HCT116 (cell line): ENCODE results near the gene TNFRSF25. TPM values are rescaled to one million over a fixed set of nuclear protein-coding genes. Genes with fewer than 3 reads are reported as not detected.

Experiments
- ATAC-seq: fragments of 200-7000 bp; cut with Tn5 transposase; 2 replicates; pipeline ENCODE4 v1.9.1; 2020; ENCODE audit warnings: mild to moderate bottlenecking, moderate library complexity
- BruUV-seq: library from RNA; stranded (reverse); fragments of 400-500 nt; replicated peaks from 2 replicates; lab custom pipeline; 2021; lab: Mats Ljungman, UMichigan
- CTCF ChIA-PET: fragments of 300-600 bp; sonication (Branson Sonifier 250); formaldehyde crosslinking; loops from one replicate; lab custom pipeline; 2021; ENCODE audit warnings: antibody characterized with exemption; lab: Charles Lee
- POLR2A ChIA-PET: fragments of 300-600, 350-600 bp; sonication (Branson Sonifier 250); formaldehyde crosslinking; loops from one replicate; lab custom pipeline; 2021; ENCODE audit warnings: antibody characterized with exemption; lab: Charles Lee
- RAD21 ChIA-PET, 2 experiments: fragments of 300-600 bp; sonication (Branson Sonifier 250); formaldehyde crosslinking; loops; one replicate each; lab custom pipeline; 2023; ENCODE audit warnings: low total read pairs in 2 of 2; ENCODE audit not compliant: uncharacterized antibody in 2 of 2, unreplicated experiment in 2 of 2, low non-redundant PET in 1 of 2; lab: Charles Lee
- DNase-seq: peaks from one replicate; pipeline ENCODE4 v3.0.0-alpha.2; 2010; ENCODE audit warnings: low read depth, low spot score
- H2AFZ ChIP-seq: fragments of 200-600 bp; shearing (Covaris generic), sonication (generic); 2 replicates; pipeline ENCODE4 v1.6.1; 2017; ENCODE audit warnings: low read depth, mixed run types, mixed read lengths, antibody characterized with exemption, low read length; ENCODE audit not compliant: poor library complexity, severe bottlenecking
- H3K27ac ChIP-seq: 2 replicates; pipeline ENCODE4 v1.5.1; 2012; ENCODE audit warnings: low read depth, low read length
- H3K27me3 ChIP-seq: fragments of 200-600 bp; sonication (generic); 2 replicates; pipeline ENCODE4 v1.6.1; 2016; ENCODE audit warnings: mixed run types, low read length, mixed read lengths; ENCODE audit not compliant: insufficient read depth
- H3K36me3 ChIP-seq, 2 experiments: fragments of 200-500 bp in 1 of 2; fragments of 200-600 bp in 1 of 2; sonication (Bioruptor generic) in 1 of 2; sonication (generic) in 1 of 2; 2 replicates each; pipeline versions ENCODE4 v1.5.1 to v1.6.1; 2014 to 2016; ENCODE audit warnings: low read length in 2 of 2, inconsistent platforms in 1 of 2, mixed read lengths in 1 of 2, mixed run types in 1 of 2; ENCODE audit not compliant: insufficient read depth in 2 of 2, control insufficient read depth in 1 of 2
- H3K4me1 ChIP-seq, 2 experiments: fragments of 200-600 bp in 1 of 2; sonication (generic) in 1 of 2; 2 replicates each; pipeline versions ENCODE4 v1.5.1 to v1.6.1; 2012 to 2017; ENCODE audit warnings: low read length in 2 of 2, inconsistent platforms in 1 of 2, mild to moderate bottlenecking in 1 of 2, mixed read lengths in 1 of 2, mixed run types in 1 of 2, moderate library complexity in 1 of 2; ENCODE audit not compliant: insufficient read depth in 2 of 2, control insufficient read depth in 1 of 2
- H3K4me2 ChIP-seq: fragments of 200-600 bp; sonication (generic); 2 replicates; pipeline ENCODE4 v1.6.1; 2017; ENCODE audit warnings: mixed run types, low read length, mixed read lengths
- H3K4me3 ChIP-seq, 2 experiments: fragments of 200-600 bp in 1 of 2; sonication (generic) in 1 of 2; replicated peaks in 1 of 2; 2 replicates each; pipeline ENCODE4 v1.5.1; 2011 to 2016; ENCODE audit warnings: low read length in 2 of 2, control low read depth in 1 of 2, low read depth in 1 of 2, mild to moderate bottlenecking in 1 of 2, mixed read lengths in 1 of 2, mixed run types in 1 of 2
- H3K79me2 ChIP-seq: fragments of 200-600 bp; sonication (generic); 2 replicates; pipeline ENCODE4 v1.6.1; 2017; ENCODE audit warnings: mild to moderate bottlenecking, mixed run types, low read length, moderate library complexity, mixed read lengths; ENCODE audit not compliant: insufficient read depth
- H3K9ac ChIP-seq: fragments of 200-600 bp; sonication (generic); 2 replicates; pipeline ENCODE4 v1.6.1; 2016; ENCODE audit warnings: low read length, mixed read lengths
- H3K9me2 ChIP-seq: fragments of 200-600 bp; sonication (generic), shearing (Covaris generic); 2 replicates; pipeline ENCODE4 v1.6.1; 2017; ENCODE audit warnings: mixed run types, mild to moderate bottlenecking, moderate library complexity; ENCODE audit not compliant: insufficient read depth
- H3K9me3 ChIP-seq, 2 experiments: fragments of 200-500 bp in 1 of 2; fragments of 200-600 bp in 1 of 2; sonication (Bioruptor generic) in 1 of 2; sonication (generic) in 1 of 2; 2 replicates each; pipeline ENCODE4 v1.6.1; 2014 to 2017; ENCODE audit warnings: low read length in 2 of 2, mixed read lengths in 2 of 2, inconsistent platforms in 1 of 2, low read depth in 1 of 2, mild to moderate bottlenecking in 1 of 2, mixed run types in 1 of 2, moderate library complexity in 1 of 2; ENCODE audit not compliant: control insufficient read depth in 1 of 2, insufficient read depth in 1 of 2
- H4K20me1 ChIP-seq: fragments of 200-600 bp; sonication (generic), shearing (Covaris generic); 2 replicates; pipeline ENCODE4 v1.6.1; 2017; ENCODE audit warnings: mixed run types, mild to moderate bottlenecking, moderate library complexity; ENCODE audit not compliant: insufficient read depth
- ATF3 ChIP-seq: IDR thresholded peaks from 2 replicates; pipeline ENCODE4 v1.6.1; 2012
- CBX3 ChIP-seq: IDR thresholded peaks from 2 replicates; pipeline ENCODE4 v1.6.1; 2012; ENCODE audit warnings: low read depth
- CTCF ChIP-seq, 3 experiments: fragments of 200-600 bp in 1 of 3; sonication (generic) in 1 of 3; IDR thresholded peaks in 2 of 3; conservative IDR thresholded peaks in 1 of 3; 2 replicates each; pipeline ENCODE4 v1.5.1; 2012 to 2017; ENCODE audit warnings: low read depth in 2 of 3, low read length in 2 of 3, antibody characterized with exemption in 1 of 3, borderline replicate concordance in 1 of 3, control low read depth in 1 of 3, mild to moderate bottlenecking in 1 of 3, mixed read lengths in 1 of 3, mixed run types in 1 of 3, moderate library complexity in 1 of 3; ENCODE audit not compliant: insufficient read depth in 1 of 3
- EGR1 ChIP-seq: IDR thresholded peaks from 2 replicates; pipeline ENCODE4 v1.6.1; 2012; ENCODE audit warnings: low read depth
- EZH2phosphoT487 ChIP-seq: fragments of 200-600 bp; IDR thresholded peaks from 2 replicates; pipeline ENCODE4 v1.6.1; 2018; ENCODE audit warnings: antibody characterized with exemption, borderline replicate concordance
- FOSL1 ChIP-seq: IDR thresholded peaks from 2 replicates; pipeline ENCODE4 v1.6.1; 2012; ENCODE audit warnings: low read depth
- JUND ChIP-seq: IDR thresholded peaks from 2 replicates; pipeline ENCODE4 v1.6.1; 2012
- MAX ChIP-seq: IDR thresholded peaks from 2 replicates; pipeline ENCODE4 v1.6.1; 2012
- POLR2A ChIP-seq: IDR thresholded peaks from 2 replicates; pipeline ENCODE4 v1.7.0; 2011; ENCODE audit warnings: borderline replicate concordance; ENCODE audit not compliant: insufficient read depth, insufficient read length; ENCODE audit errors: extremely low read depth
- POLR2AphosphoS5 ChIP-seq: IDR thresholded peaks from 2 replicates; pipeline ENCODE4 v1.6.1; 2011; ENCODE audit warnings: mild to moderate bottlenecking, low read depth, low read length, moderate library complexity
- RAD21 ChIP-seq: IDR thresholded peaks from 2 replicates; pipeline ENCODE4 v1.6.1; 2012; ENCODE audit warnings: low read depth, mild to moderate bottlenecking
- REST ChIP-seq: IDR thresholded peaks from 2 replicates; pipeline ENCODE4 v1.6.1; 2012; ENCODE audit warnings: low read depth
- SIN3A ChIP-seq: IDR thresholded peaks from 2 replicates; pipeline ENCODE4 v1.6.1; 2012; ENCODE audit warnings: low read depth
- SP1 ChIP-seq: IDR thresholded peaks from 2 replicates; pipeline ENCODE4 v1.6.1; 2012; ENCODE audit warnings: low read depth
- TCF7L2 ChIP-seq: IDR thresholded peaks from 2 replicates; pipeline ENCODE4 v1.7.0; 2011; ENCODE audit warnings: borderline replicate concordance, inconsistent platforms; ENCODE audit not compliant: insufficient read depth, insufficient read length; ENCODE audit errors: extremely low read depth
- ZBTB33 ChIP-seq: IDR thresholded peaks from 2 replicates; pipeline ENCODE4 v1.6.1; 2011; ENCODE audit warnings: mild to moderate bottlenecking, low read length, moderate library complexity; ENCODE audit not compliant: insufficient replicate concordance; ENCODE audit errors: extremely low read depth
- ZFX ChIP-seq: fragments of 450-650 bp; IDR thresholded peaks from 2 replicates; pipeline ENCODE4 v1.6.1; 2017
- ZNF274 ChIP-seq: fragments of 200-500 bp; sonication (Bioruptor generic); IDR thresholded peaks from 2 replicates; pipeline ENCODE4 v1.6.1; 2014; ENCODE audit warnings: mild to moderate bottlenecking, low read depth, low read length, inconsistent platforms
- intact Hi-C: fragments of 100-400 bp; cut with micrococcal nuclease; formaldehyde crosslinking; loops from 2 replicates; pipeline ENCODE4 v1.10.0; 2022
- total RNA-seq: library from RNA; stranded (reverse); gene quantifications from one replicate; pipeline ENCODE4 v1.2.1, GENCODE V29; 2021; ENCODE audit not compliant: unreplicated experiment

TNFRSF25 gene
- total RNA-seq, 1 experiment from 2014 or later = 27.5 TPM

- no peak overlapping the region for H2AFZ ChIP-seq
- TF ChIP-seq JUND = no peak
- TF ChIP-seq ZBTB33 = no peak
- no peak for TF ChIP-seq CBX3
- no peak for TF ChIP-seq FOSL1
- no peak for TF ChIP-seq SIN3A
- TF ChIP-seq EZH2phosphoT487 = no peak
- no peak for TF ChIP-seq ATF3
- TF ChIP-seq POLR2A = no peak
- no peak for TF ChIP-seq RAD21
- TF ChIP-seq REST = no peak
- TF ChIP-seq ZFX = no peak
- no peak for TF ChIP-seq POLR2AphosphoS5
- TF ChIP-seq CTCF (IDR thresholded peaks at IDR 0.05 in 2 of 3, conservative IDR thresholded peaks at IDR 0.05 in 1 of 3; ENCODE audit: borderline replicate concordance in 1 of 3, insufficient read depth in 1 of 3, low read depth in 2 of 3, low read length in 2 of 3) = no peak
- no peak for TF ChIP-seq MAX
- no peak for TF ChIP-seq ZNF274
- TF ChIP-seq EGR1 = no peak
- no peak for TF ChIP-seq TCF7L2
- TF ChIP-seq SP1 = no peak
- TF ChIP-seq, all 23 proteins: peak for 0
- Histone ChIP-seq H3K4me3 (no peak overlapping the region), H3K9me3 (no peaks in the 10 kb centered on the region), H3K79me2 (no peaks in the 10 kb centered on the region), H4K20me1 (no peaks in the 10 kb centered on the region), H3K9me2 (no peaks in the 10 kb centered on the region), H3K36me3 (no peaks in the 10 kb centered on the region), H3K27ac (no peak overlapping the region), H3K9ac (no peak overlapping the region), H3K4me2 (no peak overlapping the region), H3K27me3 (no peaks in the 10 kb centered on the region), H3K4me1 (peaks cover 8 to 19% of the 10 kb centered on the region in 2 experiments)
- intact Hi-C loops = no loop called here
- ChIA-PET RAD21 (no interaction called here), CTCF (interaction anchor here (0.9 kb wide), 2 partner anchors 12 to 231 kb away, joined by 3 to 4 read pairs; no protein-coding TSS in a partner anchor), POLR2A (no interaction called here)
- BruUV-seq = no TSS peak
- ATAC-seq = no peak
- DNase-seq = no peak
These were observed 30.8 kb downstream of the TNFRSF25 start for GRCh38 chr1:6435129-6435528.
